ENCODE results near the gene ZNF14.
"Not testable (repeated sequence)": the region's sequence is repeated elsewhere in the genome, so short reads cannot be mapped to it uniquely, and the experiment has no call there.

Gene ZNF14

GRCh38 chr19:19732579-19733501 lies at the start of gene ZNF14:
Gene ZNF14 (minus strand): TSS chr19:19733112. CDS start chr19:19732958, 154 bp downstream.
- DNase-seq (ENCODE audit: low spot score): peak; percentile 92
- Histone ChIP-seq H3K9me3 (ENCODE audit: severe bottlenecking) (peaks cover 25% of the 10 kb centered on the region), H3K4me3 (ENCODE audit: severe bottlenecking) (peak within 1 kb of the TSS; percentile 75), H3K27me3 (ENCODE audit: insufficient read depth, poor library complexity, severe bottlenecking) (no peaks in the 10 kb centered on the region), H3K4me1 (ENCODE audit: insufficient read depth, poor library complexity, severe bottlenecking) (no peaks in the 10 kb centered on the region), H3K36me3 (ENCODE audit: low read depth) (peaks cover 28% of the 10 kb centered on the region), H3K27ac (ENCODE audit: poor library complexity, severe bottlenecking) (no peak within 1 kb of the TSS)
- ATAC-seq (ENCODE audit: low read depth): peak; percentile 100
- TF ChIP-seq CTCF (IDR thresholded peaks at IDR 0.05; ENCODE audit: poor library complexity, severe bottlenecking): no peak

DNA sequence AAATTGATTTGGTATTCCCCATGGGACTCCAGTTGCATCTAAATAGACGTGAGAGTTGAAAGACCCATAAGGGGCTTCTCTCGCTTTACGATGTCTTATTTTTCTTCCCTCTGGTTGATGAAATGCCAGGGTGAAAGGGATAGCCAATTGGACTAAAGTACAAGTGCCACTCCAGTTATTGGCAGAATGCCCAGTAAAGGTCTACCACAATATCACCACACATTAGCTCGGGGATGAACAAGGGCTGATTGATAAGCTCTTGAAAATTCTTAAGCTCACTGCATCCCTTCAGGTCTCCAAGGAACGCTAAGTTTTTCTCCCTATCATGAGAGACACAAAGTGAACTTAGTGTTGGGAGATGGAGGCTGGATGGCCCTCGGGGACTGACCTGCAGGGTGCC lies 48.9 kb upstream of the ZNF14 start:
- H3K4me3 ChIP-seq (ENCODE audit: severe bottlenecking); H3K27ac ChIP-seq (ENCODE audit: poor library complexity, severe bottlenecking); H3K9me3 ChIP-seq (ENCODE audit: severe bottlenecking); DNase-seq (ENCODE audit: low spot score); H3K4me1 ChIP-seq (ENCODE audit: insufficient read depth, poor library complexity, severe bottlenecking); H3K27me3 ChIP-seq (ENCODE audit: insufficient read depth, poor library complexity, severe bottlenecking); ATAC-seq (ENCODE audit: low read depth): not testable (repeated sequence)
- H3K36me3 ChIP-seq (ENCODE audit: low read depth): peaks cover 16% of the 10 kb centered on the region; the same call in 1 of the 2 replicates

DNA sequence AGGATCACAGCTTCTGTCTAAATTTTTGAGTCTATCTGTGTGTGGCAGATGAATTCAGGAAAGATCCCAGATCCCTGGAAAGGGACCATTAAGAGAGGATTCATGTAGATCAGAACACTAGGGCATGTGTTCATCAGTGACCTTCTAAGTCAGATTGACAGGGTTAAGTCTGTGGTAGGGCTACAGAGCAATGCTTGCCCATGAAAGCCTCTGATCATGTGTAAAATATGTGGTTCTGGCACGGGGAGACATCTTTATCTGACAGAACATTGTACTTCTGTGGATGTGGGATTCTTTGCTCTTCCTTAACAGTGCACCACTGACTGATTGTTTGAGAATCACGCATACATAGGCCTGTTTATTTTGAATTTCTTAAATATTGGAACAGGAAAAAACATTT lies 45.8 kb upstream of the ZNF14 start:
- Histone ChIP-seq H3K9me3 (ENCODE audit: severe bottlenecking) (no peaks in the 10 kb centered on the region), H3K4me1 (ENCODE audit: insufficient read depth, poor library complexity, severe bottlenecking) (no peaks in the 10 kb centered on the region), H3K27me3 (ENCODE audit: insufficient read depth, poor library complexity, severe bottlenecking) (no peaks in the 10 kb centered on the region), H3K27ac (ENCODE audit: poor library complexity, severe bottlenecking) (no peak overlapping the region), H3K36me3 (ENCODE audit: low read depth) (peaks cover 16% of the 10 kb centered on the region; the same call in 1 of the 2 replicates), H3K4me3 (ENCODE audit: severe bottlenecking) (no peak overlapping the region)
- no peak for TF ChIP-seq CTCF (IDR thresholded peaks at IDR 0.05; ENCODE audit: poor library complexity, severe bottlenecking)
- no peak for DNase-seq (ENCODE audit: low spot score)
- ATAC-seq (ENCODE audit: low read depth): no peak

- no peaks in the 10 kb centered on the region for H3K9me3 ChIP-seq (ENCODE audit: severe bottlenecking)
- no peak overlapping the region for H3K4me3 ChIP-seq (ENCODE audit: severe bottlenecking)
- TF ChIP-seq CTCF (IDR thresholded peaks at IDR 0.05; ENCODE audit: poor library complexity, severe bottlenecking): no peak
- H3K27me3 ChIP-seq (ENCODE audit: insufficient read depth, poor library complexity, severe bottlenecking): no peaks in the 10 kb centered on the region
- ATAC-seq (ENCODE audit: low read depth) (no peak), DNase-seq (ENCODE audit: low spot score) (no peak)
- no peak overlapping the region for H3K27ac ChIP-seq (ENCODE audit: poor library complexity, severe bottlenecking)
- H3K4me1 ChIP-seq (ENCODE audit: insufficient read depth, poor library complexity, severe bottlenecking): no peaks in the 10 kb centered on the region
- H3K36me3 ChIP-seq (ENCODE audit: low read depth): peaks cover 16% of the 10 kb centered on the region; the same call in 1 of the 2 replicates
Observed at GRCh38 chr19:19777692-19778091, 44.8 kb upstream of the ZNF14 start.

DNA sequence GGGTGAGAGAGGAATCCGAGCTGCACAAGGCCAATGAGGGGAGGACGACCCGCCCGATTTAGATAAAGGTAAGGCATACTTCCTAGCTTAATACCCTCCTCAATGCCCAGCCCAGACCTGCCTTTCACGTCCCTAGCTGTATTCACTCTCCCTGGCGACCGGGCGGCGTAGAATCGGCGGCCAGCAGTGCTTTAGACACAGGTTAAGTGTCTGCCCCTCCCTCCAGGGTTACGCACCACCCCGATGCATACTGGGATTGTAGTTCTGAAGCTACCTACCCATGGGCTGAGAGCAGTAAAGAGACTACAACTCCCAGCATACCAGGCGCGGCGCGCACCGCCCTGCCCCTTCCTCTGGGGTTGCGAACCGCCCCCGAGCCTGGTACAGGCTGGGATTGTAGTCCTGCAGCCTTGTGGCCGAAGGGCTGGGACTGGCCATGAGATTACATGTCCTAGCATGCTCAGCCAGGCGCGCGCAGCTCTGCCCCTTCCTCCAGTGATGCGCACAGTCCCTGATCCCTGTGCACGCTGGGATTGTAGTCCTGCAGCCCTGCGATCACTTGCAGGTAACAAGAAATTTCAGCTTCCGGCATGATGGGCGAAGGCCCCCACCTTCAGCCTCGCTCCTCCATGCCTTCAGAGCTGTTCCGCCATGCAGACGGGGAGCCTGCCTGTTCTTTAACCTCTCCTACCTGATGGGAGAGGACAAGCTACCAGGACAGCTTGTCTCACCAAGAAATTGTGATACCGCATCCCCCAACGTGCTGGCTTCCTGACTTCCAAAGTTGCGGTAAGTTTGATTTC lies 43.5 kb upstream of the ZNF14 start:
- peak overlapping the region; percentile 49 for H3K4me3 ChIP-seq (ENCODE audit: severe bottlenecking)
- H3K9me3 ChIP-seq (ENCODE audit: severe bottlenecking): peaks cover under 1% of the 10 kb centered on the region
- no peaks in the 10 kb centered on the region for H3K4me1 ChIP-seq (ENCODE audit: insufficient read depth, poor library complexity, severe bottlenecking)
- DNase-seq (ENCODE audit: low spot score): peak; percentile 99
- H3K36me3 ChIP-seq (ENCODE audit: low read depth): peaks cover 16% of the 10 kb centered on the region; the same call in 1 of the 2 replicates
- no peak for TF ChIP-seq CTCF (IDR thresholded peaks at IDR 0.05; ENCODE audit: poor library complexity, severe bottlenecking)
- H3K27ac ChIP-seq (ENCODE audit: poor library complexity, severe bottlenecking): peak overlapping the region; percentile 37
- ATAC-seq (ENCODE audit: low read depth): peak; percentile 98
- H3K27me3 ChIP-seq (ENCODE audit: insufficient read depth, poor library complexity, severe bottlenecking): no peaks in the 10 kb centered on the region
